HG03460 (cell line): ENCODE results near the gene CNPY2.
A peak's percentile ranks its signal among the peaks of the same experiment; 100 is the strongest.
"Not testable (repeated sequence)": the region's sequence is repeated elsewhere in the genome, so short reads cannot be mapped to it uniquely, and the experiment has no call there.

Source experiments
- ATAC-seq: cut with Tn5 transposase; IDR thresholded peaks from one replicate; pipeline ENCODE4 v1.9.1; 2021; ENCODE audit not compliant: unreplicated experiment

CNPY2 gene

DNA sequence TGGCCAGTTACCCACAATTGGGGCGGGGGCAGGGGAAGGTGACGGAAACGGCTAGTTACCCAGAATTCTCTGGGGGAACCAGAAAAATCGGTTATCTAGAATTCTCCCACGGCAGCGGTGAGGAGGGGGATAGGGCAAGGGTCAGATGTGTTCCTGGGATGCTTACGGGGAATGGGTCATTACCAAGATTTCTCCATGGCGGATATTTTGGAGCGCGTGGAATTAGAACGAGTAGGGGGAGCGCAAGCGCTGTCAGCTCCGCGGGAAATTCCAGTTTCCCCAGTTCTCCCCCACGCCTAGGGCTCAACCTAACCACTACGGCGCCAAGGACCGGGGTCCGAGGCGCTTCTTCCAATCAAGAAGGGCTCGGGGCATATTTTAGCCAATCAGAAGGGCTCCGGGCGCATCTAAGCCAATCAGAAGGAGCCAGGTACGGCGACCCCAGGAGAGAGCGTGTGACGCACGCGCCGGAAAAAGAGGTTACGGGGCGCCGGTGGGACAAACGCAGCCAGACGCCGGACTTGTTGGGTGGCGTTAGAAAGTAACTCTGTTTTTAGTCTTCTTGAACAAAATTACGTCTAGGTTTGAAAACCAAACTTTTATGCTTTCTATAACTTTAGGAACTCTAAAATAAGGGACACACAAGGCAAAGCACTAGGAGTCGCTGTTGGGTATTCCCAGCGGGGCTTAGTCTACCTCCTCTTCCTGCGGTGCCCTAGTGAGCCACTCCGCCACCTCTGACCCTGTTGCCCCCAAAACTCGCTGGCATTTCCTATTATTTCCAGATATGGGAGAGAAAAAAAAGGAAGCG lies 18.1 kb upstream of the CNPY2 start, which contains the start of gene PAN2:
Gene PAN2, minus strand, starts transcription at position 322 of the 811 bp plus-strand sequence. CDS start 906 bp downstream, outside the sequence.
- peak; percentile 94 for ATAC-seq

- ATAC-seq = no peak
Measured at GRCh38 chr12:56333197-56333678, 17.4 kb upstream of the CNPY2 start.

GRCh38 chr12:56332512-56333196 lies 16.9 kb upstream of the CNPY2 start:
- ATAC-seq = no peak

DNA sequence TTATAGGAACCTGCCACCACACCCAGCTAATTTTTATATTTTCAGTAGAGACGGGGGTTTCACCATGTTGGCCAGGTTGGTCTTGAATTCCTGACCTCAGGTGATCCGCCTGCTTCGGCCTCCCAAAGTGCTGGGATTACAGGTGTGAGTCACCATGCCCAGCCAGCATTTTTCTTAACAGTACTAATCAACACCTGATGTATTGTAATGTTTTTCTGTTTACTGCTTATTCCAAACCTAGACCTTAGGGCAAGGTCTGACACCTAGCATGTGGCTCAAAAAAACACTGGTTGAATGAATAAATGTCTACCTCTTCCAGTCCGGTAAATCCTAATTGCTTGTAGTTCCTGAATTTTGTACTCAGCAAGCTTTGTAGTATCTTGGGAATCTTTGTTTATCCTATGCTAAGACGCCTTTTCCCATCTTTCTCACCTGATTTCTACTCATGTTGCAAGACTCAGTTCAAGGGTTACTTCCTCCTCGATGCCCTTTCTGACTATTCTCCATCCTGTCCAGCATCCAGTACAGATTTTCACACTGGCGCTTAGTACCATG lies 15.2 kb upstream of the CNPY2 start:
- ATAC-seq = no peak

GRCh38 chr12:56326533-56326932 lies 10.7 kb upstream of the CNPY2 start:
- ATAC-seq = no peak

DNA sequence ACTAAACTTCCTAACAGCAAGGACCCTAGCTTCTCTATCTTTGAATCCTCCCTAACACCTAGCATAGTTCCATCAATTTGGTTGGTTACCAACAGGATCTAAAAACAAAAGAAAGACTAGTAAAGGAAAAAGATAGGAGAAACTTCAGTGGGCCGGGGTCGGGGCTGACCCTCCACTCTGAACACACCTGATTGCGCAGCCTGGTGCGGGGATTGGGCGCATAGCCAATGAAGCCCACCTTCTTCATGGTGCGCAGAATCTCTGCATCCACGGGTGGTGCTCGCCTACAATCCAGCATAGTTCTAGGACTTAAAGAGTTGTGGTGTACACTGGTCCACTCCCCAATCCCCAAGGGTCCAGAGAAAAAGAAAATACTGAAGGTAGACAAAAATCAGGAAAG lies 10.3 kb upstream of the CNPY2 start:
- ATAC-seq = no peak

DNA sequence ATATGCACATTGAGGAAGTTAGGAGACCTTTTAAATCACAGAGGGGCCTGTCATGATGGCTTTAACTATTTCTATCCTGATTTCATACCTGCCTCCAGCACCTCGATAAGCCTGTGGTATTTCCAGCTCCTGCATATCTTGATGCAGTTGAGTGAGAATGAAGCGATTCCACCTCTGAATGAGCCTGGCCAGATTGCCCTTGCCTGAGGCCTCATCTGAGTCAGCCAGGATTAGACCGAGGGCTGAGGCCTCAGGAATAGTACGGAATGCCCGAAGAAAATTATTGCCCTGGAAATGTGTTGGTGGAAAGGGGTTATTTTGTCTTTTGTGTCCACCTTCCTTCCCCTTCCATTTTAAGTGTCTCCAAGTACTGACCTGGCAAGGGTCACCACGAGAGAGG lies 8.4 kb upstream of the CNPY2 start:
- ATAC-seq = no peak

DNA sequence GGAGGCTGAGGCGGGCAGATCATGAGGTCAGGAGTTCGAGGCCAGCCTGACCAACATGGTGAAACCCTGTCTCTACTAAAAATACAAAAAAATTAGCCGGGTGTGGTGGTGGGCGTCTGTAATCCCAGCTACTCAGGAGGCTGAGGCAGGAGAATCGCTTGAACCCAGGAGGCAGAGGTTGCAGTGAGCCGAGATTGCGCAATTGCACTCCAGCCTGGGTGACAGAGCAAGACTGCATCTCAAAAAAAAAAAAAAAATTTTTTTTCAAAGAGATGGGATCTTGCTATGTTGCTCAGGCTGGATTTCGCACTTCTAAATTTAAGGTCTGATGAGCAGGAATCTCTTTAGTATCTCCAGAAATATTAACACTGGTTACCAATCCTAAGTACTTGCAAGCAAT lies 5.8 kb upstream of the CNPY2 start:
- not testable (repeated sequence) for ATAC-seq

- ATAC-seq = no peak
Measured at GRCh38 chr12:56321027-56321426, 5.2 kb upstream of the CNPY2 start.

GRCh38 chr12:56317675-56318074 lies 1.9 kb upstream of the CNPY2 start:
- no peak for ATAC-seq

- ATAC-seq = no peak
Measured at GRCh38 chr12:56315249-56315621, 553 bp downstream of the CNPY2 start.

DNA sequence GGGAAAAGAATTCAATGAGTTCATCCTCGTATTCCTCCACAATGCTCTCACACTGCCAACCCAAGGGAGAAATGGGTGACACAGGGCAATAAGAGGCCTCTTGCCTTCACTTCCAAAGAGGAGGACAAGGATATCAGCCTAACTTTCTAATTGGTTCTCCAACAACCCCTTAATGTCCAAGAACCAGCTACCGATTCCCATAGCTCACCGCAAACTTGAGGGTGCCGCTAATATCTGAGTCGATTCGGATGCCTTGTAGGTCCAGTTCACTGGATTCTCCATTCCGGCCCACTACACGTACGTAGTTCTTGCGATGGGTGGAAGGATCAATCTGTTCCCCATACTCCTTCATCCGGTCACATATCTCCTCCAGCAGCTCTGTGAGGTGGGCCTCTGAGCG lies 4.8 kb downstream of the CNPY2 start:
- no peak for ATAC-seq

GRCh38 chr12:56308714-56309113 lies 7.1 kb downstream of the CNPY2 start:
- no peak for ATAC-seq

- ATAC-seq = no peak
Measured at GRCh38 chr12:56307221-56307965, 8.4 kb downstream of the CNPY2 start.

- no peak for ATAC-seq
Measured at GRCh38 chr12:56304872-56305590, 10.8 kb downstream of the CNPY2 start.

DNA sequence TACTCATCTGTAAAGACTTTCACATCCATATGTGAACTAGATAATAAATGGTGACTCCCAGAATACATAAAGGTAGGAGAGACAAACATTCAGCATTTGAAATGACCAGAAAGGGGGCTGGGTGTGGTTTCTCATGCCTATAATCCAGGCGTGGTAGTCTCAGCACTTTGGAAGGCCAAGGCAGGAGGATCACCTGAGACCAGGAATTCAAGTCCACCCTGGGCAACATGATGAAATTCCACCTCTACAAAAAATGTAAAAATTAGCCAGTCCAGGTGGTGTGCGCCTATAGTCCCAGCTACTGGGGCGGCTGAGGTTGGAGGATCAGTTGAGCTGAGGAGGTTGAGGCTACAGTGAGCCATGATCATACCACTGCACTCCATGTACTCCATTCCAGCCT lies 11.5 kb downstream of the CNPY2 start:
- ATAC-seq = no peak

DNA sequence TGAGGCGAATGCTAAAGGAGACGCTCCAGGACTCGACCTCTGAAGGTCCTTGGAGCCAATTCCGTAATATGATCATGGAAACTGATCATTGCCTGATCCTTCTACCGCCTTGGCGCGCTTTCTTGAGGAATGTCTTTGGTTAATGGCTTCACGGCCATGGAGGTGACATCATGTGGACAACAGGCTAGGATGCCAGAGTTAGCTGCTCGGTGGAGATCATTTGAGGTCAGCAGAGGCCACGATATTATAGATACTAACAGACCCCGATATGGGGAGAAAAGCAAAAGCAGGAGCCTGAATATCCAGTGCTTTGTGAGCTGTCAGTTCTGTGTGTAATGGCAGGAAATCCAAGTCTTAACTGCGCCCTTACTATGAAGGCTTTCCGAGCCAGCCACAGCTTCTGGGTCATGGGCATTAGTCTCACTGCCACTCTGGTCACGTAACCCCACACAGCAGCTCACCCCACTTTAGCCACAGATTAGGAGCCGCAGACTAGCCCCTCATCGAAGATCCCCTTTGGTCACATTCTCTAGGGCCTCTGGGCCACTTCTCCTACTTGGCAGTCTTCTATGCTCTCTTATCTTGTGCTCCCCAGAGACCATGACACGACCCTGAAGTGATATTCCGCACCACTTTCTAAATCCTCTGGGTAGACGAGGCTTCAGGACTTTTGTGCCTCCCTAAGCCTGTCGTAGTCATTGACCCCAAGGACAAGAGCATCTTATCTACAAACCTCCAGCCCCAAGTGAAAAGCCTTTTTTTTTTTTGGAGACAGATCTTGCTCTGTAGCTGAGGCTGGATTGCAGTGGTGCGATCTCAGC lies 14.9 kb downstream of the CNPY2 start:
- no peak for ATAC-seq

DNA sequence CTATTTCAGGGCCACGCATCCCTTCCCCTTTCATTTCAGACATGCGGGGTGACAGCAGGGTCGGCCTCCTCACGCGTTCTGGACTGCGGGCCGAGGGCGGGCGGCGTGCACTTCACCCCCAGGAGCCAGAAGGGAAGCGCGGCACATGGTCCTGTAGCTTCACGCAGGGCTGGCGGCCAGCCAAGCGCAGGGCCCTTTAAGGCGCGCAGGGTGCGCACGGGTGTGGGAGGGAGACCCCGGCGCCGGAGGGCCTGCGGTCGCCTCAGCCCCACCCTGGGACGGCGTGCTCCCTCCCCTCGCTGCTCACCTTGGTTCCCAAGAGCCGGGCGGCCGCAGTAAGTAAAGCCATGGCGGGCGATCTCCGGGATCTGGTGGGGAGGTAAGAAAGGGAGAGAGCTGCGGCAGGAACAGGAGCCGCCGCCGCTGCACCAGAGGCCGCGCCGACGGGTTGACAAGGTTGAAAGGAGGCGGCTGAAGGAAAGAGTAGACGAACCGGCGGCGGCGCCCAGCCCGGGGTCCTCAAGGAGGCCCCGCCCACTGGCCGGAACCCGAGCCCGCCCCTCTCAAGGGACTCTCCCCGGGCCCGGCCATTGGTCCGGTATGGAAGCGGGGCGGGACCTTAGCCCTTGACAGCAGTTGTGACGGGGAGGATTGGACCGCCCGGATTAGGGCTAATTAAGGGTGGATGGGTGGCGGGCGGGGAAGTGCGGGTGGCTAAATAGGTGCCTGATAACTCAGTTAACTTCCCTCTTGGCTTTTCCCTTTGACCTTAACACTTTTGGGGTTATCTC lies 15.7 kb downstream of the CNPY2 start, which contains the start of gene CS:
Gene CS, minus strand, starts transcription at position 478 of the 791 bp plus-strand sequence. Its CDS starts 129 bp downstream, at position 349.
- ATAC-seq = peak; percentile 93
